SIG-M5 treated with dmso at 0.1 percent for 504 hours (cell line): ENCODE measurements around the gene CLCN5.

ENCODE experiments used
- DNase-seq: peaks from one replicate; lab custom pipeline; 2025; ENCODE audit not compliant: unreplicated experiment; lab: John Stamatoyannopoulos, UW

CLCN5 gene

GRCh38 chrX:49922291-49923241 lies at the start of gene CLCN5:
CLCN5 (plus strand) TSS chrX:49922596; CDS start chrX:49925299, 2,703 bp downstream.
- DNase-seq = peak; percentile 86

DNA sequence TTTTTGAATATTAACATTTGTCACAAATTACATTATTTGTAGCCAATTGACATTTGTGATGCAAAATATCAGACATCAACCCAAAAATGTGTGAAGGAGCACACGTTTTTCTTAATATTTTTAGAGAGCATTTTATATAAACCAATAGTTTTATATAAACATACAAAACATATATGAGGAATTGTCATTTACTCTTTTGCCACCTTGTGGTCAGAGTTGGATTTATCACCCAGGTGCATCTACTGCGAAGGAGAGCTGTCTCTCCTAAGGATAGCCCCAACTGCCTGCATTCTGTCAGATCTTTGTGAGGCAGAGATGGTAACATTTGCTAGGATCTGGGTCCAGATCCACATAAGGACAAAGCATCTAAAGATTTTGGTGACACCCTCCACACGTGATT lies 45.6 kb upstream of the CLCN5 start:
- DNase-seq = peak; percentile 0

GRCh38 chrX:49877397-49878101 lies 44.8 kb upstream of the CLCN5 start:
- peak; percentile 4 for DNase-seq

GRCh38 chrX:49878128-49878833 lies 44.1 kb upstream of the CLCN5 start:
- DNase-seq = no peak

- DNase-seq = peak; percentile 56
These were observed 43.4 kb upstream of the CLCN5 start, which contains the start of gene USP27X for GRCh38 chrX:49878834-49879655. USP27X (plus strand) TSS chrX:49879484; CDS start chrX:49880308, 824 bp downstream.

GRCh38 chrX:49879656-49880277 lies 42.6 kb upstream of the CLCN5 start:
- no peak for DNase-seq

- no peak for DNase-seq
These were observed 41.7 kb upstream of the CLCN5 start for GRCh38 chrX:49880668-49881067.

- peak; percentile 66 for DNase-seq
These were observed 38.0 kb upstream of the CLCN5 start for GRCh38 chrX:49884290-49884862.

GRCh38 chrX:49892542-49892941 lies 29.9 kb upstream of the CLCN5 start:
- DNase-seq = peak; percentile 25

- no peak for DNase-seq
These were observed 25.4 kb upstream of the CLCN5 start for GRCh38 chrX:49896951-49897350.

GRCh38 chrX:49901048-49901447 lies 21.3 kb upstream of the CLCN5 start:
- DNase-seq = no peak

DNA sequence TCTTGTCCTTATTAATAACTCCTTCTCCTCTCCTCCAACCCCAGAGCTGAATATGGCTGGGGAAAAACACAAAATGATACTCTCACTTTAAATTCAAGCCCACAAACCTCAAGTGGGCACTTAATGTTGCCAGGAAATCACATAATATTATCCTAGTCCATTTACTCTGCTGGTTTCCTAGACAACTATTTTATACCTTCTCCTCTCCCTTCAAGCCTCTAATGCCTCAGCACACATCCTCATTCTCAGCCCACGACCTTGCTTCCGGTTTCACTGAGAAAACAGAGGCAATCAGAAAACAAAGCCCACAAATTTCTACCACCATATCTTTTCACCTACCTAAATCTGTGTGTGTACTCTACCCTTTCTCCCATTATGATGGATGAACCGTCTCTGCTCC lies 12.1 kb upstream of the CLCN5 start:
- DNase-seq = no peak

DNA sequence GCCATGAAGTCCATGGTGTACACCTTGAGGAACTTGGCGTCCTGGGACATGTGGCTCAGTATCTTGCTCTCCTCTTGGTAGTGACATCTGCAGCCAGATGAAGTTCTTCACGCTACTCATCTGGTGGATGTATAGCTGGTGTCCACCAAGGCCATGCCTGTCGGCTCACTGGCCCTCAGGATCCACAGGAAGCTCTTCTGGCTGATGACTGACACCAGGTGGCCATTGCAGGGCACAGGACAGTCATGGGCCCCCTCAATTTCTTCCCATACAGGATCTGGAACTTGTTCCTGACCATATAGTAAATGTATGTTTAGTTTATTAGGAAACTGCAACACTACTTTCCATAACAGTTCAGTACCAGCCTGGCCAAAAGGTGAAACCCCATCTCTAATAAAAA lies 10.3 kb upstream of the CLCN5 start:
- no peak for DNase-seq

GRCh38 chrX:49912861-49913260 lies 9.5 kb upstream of the CLCN5 start:
- DNase-seq = no peak

GRCh38 chrX:49915361-49916222 lies 6.8 kb upstream of the CLCN5 start:
- peak; percentile 54 for DNase-seq

DNA sequence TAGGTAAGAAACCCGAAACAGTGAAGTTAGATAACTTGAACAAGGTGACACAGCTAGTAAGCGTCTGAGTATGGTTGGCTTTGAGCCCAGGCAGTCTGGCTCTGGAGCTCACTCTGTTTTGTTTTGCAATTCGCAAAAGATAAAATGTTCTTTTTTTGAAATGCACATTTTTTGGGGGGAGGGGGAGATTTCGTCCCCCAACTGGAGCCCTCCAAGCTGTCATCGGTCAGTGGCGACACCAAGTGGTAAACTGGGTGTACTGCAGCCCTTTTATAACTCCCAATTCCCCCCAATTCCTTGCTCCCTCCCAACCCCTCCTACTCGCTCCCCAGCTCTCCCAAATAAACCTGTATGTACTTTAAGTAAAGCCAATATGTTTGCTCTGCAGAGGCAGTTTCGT lies 2.8 kb upstream of the CLCN5 start:
- DNase-seq = no peak

- no peak for DNase-seq
These were observed 1.3 kb upstream of the CLCN5 start for GRCh38 chrX:49921109-49921508.

- DNase-seq = no peak
These were observed 2.8 kb downstream of the CLCN5 start for GRCh38 chrX:49925176-49925575.

DNA sequence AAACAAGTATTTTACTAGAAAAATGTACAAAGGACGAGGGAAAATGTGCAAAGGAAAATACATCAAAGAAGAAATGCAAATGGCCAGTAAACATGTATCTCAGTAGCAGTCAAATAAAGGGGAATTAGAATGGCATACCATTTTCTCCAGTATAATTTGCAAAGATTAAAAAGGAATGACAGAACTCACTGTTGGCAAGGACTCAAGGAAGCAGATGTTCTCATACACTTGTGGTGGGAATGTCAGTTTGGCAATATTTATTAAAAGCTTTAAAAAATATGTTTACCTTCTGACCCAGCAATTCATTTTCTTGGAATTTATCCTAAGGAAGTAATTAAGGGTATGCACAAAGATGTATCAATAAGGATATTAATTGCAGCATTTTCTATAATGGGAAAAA lies 7.6 kb downstream of the CLCN5 start:
- DNase-seq = no peak
